Cerebellar cortex (tissue), 1 donor: ENCODE measurements around the gene FSTL4.

ENCODE experiments used
- DNase-seq: peaks from one replicate; pipeline ENCODE4 v3.0.0-alpha.2; 2015; ENCODE audit warnings: low spot score

Gene FSTL4

DNA sequence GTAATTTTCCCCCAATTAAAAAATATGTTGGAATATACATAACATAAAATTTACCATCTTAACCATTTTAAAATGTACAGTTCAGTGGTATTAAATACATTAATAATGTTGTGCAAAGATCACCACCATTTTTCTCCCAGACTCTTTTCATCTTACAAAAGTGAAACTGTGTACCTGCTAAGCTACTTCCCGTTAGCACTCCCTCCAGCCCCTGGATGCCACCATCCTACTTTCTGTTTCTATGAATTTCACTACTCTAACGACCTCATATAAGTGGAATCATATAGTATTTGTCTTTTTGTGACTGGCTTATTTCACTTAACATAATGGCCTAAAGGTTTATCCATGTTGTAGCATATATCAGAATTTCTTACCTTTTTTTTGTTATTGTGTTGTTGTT is 447.6 kb downstream of the FSTL4 start:
- DNase-seq = no peak

DNA sequence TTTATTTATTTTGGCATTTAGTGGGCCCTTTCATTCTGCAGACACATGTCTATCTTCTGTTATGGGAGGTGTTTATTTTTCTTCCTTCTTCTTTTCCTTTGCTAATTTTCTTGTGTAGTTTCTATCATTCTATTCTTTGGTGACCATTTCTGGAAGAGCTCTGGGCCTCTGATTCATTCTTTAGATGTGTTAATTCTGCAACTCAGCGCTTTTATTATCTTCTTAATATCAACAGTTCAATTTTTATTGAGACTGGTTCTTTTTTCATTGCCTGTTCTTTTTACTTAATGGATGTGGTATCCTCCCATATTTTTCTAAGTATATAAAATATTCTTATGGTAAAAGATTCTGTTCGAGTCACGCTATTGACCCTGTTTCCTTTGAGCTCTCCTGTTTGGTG is 448.5 kb downstream of the FSTL4 start:
- no peak for DNase-seq

DNA sequence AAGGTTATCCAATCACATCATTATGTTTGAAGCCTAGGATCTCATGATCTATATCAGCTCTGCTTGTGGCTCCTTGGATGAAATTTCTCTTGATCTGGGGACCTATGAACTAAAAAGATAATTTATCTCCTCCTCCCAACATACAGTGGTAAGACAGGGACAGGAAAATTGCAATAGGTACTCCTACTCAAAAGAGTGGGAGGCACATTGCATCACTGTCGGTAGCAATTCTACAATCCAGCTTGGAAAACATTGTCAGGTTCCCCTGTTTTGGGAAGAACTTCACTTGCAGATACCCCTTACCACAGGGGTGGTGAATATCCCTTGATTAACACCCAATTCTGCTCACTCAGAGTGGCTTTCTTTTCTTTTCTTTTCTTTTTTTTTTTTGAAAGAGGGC is 452.8 kb downstream of the FSTL4 start:
- DNase-seq = no peak

DNA sequence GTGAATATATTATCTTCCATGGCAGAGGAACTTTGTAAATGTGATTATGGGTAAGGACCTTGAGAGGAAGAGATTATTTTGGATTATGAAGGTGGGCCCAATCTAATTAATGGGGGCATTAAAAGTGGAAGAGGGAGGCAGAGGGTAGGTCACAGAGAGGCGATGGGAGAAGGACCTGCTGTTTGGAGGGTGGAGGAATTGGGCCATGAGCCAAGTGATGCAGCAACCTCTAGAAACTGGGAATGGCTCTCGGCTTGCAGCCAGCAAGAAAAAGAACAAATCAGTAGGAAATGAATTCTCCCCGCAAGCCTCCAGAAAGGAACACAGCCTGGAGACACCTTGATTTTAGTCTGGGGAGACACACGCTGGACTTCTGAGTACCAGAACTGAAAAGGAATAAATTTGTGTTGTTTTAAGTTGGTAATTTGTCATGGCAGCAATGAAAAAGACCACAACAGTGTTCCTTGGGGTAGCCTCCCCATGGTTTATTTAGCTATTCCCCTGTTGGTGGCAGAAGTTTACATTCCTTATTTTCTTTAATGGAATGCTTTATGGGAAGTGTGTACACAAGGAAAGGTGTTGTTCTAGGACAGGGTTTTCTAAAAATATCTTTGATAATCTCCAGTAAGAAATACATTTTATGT is 456.9 kb downstream of the FSTL4 start:
- no peak for DNase-seq

DNA sequence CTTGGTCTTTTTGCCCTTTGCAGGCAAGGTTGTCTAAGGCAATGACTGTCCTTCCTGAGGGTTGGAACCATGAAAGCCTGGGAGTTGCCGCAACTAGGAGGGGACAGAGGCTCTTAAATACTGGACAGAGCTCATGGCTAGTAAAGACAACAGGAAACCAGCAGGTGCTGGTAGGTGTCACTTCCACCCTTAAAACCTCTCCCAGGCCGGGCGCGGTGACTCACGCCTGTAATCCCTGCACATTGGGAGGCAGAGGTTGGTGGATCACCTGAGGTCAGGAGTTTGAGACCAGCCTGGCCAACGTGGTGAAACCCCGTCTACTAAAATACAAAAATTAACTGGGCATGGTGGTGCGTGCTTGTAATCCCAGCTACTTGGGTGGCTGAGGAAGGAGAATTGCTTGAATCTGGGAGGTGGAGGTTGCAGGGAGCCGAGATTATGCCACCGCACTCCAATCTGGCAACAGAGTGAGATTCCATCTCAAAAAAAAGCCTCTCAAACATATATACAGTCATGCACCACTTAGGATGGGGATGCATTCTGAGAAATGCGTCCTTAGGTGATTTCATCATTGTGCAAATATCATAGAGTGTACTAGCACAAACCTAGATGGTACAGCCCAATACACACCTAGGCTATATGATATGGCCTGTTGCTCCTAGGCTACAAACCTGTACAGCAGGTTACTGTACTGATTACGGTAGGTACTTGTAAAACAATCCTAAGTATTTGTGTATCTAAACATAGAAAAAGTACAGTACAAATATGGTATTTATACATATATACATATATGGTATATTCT is 457.9 kb downstream of the FSTL4 start:
- no peak for DNase-seq

DNA sequence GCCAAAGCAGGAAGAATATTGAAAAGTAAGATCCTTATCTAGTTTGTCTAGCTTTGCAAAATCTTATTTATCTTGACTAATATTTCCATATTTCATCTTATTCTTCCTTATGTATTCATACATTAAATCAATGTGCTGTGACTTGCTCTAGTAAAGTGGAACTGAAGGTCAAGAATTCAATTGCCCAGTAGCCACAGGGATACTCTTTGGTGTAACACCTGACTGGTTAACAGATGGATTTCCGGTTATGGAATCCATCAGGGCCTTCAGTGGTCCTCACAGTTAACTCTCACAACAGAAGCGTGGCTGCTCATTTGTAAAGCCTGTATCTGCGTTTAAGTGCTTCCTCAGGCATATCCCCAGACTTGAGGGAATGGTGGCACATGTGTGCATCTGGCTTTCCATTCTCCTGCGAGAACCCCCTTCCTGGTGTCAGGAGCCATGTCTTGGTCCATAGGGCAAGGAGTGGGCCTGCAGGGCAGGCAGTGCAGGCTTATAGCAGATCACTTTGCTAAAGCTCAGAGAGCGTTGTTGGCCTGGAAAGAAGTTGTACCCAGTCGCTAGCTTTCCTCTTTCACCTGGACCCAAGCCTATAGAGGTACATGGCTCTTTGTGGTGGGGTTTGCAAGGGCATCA is 461.3 kb downstream of the FSTL4 start:
- no peak for DNase-seq

DNA sequence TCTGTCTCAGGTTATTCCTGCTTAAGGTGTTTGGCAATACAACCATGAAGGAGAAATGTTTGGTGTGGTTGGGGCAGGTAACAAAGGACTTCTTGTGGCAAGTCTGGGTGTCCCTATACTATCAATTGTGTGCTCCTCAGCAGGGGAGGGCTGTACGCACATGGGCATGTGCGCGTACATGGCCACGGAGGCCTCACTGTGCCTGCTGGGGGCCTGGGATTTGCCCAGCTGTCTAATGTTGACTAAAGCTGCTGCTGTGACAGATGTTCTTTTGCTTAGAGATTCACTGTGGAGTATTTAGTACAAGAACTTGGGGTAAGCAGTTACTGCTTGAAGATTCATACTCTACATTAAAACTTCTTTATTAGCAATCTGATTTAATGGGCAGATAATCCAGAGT is 463.0 kb downstream of the FSTL4 start:
- no peak for DNase-seq

DNA sequence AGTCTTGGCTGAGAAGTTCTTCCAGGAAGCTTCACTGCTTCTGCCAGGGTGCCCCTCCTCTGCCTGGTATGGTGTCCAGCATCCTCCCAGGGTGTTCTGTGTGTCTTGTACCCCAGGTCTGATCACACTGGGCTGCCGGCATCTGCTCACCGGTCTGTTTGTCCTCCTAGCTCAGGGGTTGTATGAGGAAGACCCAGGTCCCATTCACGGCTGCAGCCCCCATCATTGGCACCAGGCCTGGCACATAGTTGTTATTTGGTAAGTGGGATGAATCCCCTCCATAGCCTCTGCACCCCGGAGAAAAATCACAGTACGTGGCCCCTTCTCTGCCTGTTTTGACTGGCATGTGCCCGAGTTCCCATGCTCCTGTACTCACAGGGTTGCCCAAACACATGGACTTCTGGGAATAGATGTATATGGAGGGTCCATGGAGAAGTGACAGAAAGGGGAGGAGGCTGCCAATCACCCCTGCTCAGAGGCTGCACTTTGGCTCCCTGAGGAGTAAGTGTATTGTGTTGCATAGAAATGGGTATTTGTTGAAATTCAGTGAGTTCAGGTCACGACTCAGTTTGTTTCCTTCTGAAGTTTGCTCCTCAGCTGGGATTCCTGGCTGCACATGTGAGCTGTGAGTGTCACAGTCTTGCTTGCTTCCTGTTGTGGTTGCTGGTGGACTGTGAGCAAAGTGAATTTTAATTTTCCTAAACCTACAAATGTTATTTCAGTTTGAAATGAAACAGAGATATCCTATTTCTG is 464.4 kb downstream of the FSTL4 start:
- no peak for DNase-seq

DNA sequence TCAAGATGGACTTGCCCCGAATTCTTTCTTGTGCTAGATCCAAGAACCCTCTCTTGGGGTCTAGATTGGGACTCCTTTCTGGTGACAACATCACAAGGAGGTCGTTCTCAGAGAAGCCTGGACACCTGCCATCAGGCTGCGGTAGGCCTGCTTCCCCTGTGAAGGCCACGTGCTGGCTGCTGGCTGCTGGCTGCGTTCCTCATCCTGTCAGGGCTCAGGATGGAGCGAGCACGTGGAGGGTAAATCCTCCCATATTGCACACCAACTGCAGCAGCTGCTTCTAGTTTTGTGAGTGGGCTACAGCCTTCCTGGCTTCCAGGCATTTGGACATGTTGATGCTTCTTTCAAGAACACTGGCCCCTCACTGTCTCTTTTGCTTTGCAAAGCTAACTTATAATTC is 464.9 kb downstream of the FSTL4 start:
- no peak for DNase-seq
